Retina (tissue), 1 donor: ENCODE measurements around the gene CSGALNACT2.
A peak's percentile ranks its signal among the peaks of the same experiment; 100 is the strongest.
"Not testable (repeated sequence)": the region's sequence is repeated elsewhere in the genome, so short reads cannot be mapped to it uniquely, and the experiment has no call there.

Experiments
- DNase-seq: peaks from one replicate; pipeline ENCODE4 v3.0.0-alpha.2; 2016

CSGALNACT2 gene

DNA sequence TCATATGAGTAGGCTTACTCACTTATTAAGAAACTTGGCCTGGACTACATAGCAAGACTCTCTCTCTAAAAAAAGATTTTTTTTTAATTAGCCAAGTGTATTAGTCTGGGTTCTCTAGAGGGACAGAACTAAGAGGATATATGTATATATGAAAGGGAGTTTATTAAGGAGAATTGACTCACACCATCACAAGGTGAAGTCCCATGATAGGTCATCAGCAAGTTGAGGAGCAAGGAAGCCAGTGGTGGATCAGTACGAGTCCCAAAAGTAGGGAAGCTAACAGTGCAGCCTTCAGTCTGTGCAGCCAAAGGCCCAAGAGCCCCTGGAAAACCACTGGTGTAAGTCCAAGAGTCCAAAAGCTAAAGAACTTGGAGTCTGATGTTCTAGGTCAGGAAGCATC lies 7.7 kb downstream of the CSGALNACT2 start:
- not testable (repeated sequence) for DNase-seq

DNA sequence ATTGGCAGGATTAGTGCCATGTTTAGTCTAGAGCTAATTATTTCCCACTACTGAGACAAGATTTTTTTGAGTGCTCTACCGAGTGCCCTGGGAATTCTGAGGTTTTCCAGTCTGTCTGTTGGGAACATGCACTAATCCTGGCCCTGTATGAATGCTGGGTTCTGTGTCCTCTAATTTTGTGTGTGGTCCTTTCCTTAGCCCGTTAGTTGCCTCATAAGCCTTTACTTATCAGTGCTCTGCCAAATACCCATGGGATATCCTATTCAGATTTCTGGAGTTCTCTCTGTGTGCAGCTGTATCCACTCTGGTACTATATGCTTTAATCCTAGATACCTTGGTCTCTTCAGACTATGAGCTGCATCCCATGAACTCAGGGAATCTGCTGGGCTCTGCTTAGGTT lies 13.1 kb downstream of the CSGALNACT2 start:
- DNase-seq = no peak

DNA sequence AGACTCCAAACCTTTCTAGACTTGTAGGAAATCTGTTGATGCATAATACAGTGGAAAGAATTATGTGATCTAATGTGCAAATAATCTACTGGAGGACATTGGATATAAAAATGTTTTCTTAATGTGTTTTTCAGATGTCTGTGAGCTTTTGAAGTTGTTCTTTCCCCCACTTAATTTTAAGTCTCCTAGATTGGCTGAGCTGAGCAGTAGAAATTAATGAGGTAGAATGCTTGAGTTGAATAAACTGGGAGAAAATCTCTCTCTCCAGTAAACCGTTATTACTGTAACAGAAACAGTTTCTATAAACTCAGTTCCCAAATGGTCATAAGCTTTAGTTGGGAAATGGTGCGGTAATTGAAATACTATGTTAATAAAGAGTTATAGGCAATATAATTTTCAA lies 15.7 kb downstream of the CSGALNACT2 start:
- DNase-seq = no peak

DNA sequence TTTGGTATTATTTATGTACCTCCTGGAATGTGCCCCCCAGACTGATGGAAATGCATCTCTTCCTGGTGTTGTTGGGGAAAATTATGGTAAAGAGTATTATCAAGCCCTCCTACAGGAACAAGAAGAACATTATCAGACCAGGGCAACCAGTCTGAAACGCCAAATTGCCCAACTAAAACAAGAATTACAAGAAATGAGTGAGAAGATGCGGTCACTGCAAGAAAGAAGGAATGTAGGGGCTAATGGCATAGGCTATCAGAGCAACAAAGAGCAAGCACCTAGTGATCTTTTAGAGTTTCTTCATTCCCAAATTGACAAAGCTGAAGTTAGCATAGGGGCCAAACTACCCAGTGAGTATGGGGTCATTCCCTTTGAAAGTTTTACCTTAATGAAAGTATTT lies 17.0 kb downstream of the CSGALNACT2 start:
- no peak for DNase-seq

DNA sequence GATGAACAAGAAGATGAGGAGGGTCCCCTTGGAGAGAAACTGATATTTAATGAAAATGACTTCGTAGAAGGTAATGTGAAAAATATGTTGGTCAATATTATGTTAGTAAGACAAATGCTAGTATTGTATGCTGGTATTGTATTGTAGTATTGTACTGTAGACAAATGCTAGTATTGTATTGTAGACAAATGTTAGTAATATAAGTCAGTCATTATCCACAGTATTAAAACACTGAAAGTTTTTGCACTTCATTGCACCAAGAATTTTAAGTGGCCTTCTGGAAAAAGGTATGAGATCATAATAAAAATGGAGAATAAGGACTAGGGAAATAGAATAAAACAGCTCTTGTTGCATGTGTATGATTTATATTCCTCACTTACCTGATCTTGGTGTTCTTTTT lies 17.5 kb downstream of the CSGALNACT2 start:
- no peak for DNase-seq

DNA sequence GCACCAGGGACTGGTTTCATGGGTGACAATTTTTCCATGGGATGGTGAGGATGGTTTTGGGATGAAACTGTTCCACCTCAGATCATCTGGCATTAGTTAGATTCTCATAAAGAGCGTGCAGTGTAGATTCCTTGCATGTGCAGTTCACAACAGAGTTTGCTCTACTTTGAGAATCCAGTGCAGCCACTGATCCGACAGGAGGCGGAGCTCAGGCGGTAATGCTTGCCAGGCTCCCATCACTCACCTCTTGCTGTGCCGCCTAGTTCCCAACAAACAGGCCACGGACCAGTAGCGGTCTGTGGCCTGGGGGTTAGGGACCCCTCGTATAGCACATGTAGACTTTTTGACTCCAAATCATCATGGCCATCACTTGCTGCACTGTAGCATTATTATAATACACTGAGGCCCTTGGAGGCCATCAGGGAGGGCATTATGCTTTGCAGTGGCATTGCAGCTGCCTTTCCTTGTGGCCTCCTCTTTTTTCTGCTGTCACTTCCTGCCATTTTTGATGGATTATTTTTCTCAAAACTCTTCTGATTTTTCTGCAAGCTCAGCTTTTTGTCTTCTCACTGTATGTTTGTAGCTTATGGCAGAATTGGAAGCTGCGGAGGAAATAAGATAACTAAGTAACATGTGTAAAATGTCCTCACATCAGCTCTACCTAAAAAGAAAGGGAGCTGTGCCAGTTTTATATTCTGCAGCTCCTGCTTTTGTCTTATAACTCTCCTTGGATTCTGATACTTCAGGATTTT lies 18.5 kb downstream of the CSGALNACT2 start:
- peak; percentile 42 for DNase-seq

DNA sequence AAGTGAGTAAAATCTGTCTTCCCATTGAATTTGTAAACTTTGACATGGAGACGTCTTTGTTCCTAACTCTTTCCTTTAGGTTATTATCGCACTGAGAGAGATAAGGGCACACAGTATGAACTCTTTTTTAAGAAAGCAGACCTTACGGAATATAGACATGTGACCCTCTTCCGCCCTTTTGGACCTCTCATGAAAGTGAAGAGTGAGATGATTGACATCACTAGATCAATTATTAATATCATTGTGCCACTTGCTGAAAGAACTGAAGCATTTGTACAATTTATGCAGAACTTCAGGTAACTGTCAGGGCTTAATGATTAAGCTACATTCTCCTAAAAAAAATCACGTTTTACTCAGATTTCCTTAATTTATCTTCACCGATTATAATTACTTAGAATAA lies 20.4 kb downstream of the CSGALNACT2 start:
- no peak for DNase-seq

DNA sequence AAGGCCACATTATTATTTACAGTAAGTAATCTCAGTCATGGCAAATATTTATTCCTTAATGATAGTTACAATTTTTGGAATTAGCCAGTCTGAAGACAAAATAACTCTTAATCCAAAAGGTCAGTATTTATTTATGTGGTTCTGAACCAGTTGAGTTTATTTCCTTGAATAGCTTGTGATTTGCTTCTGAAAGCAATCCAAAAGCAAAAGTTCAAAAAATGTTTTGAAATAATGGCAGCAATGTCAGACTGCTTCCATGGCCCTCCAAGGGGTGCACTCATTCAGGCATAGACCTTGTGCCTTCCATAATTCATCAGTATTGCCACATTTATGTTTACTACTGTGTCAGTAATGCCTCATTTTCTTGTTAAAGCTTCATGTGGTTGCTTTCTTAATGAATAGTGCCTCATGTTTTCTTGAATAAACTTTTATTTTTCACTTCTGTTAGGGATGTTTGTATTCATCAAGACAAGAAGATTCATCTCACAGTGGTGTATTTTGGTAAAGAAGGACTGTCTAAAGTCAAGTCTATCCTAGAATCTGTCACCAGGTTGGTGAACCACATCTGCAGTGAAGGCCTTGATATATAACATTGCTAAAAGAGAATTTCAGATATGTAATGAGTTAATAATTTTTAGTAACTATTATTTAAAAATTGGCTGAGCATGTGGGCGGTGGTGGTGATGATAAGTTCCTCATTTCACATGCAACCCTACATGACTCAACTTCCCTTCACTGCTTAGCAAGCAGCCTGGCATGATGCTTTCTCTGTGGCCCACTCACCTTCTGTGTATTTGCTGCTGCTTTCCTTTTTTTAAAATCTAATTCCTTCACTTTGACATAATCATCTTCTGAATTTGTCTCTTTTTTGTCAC lies 22.0 kb downstream of the CSGALNACT2 start:
- DNase-seq = no peak

DNA sequence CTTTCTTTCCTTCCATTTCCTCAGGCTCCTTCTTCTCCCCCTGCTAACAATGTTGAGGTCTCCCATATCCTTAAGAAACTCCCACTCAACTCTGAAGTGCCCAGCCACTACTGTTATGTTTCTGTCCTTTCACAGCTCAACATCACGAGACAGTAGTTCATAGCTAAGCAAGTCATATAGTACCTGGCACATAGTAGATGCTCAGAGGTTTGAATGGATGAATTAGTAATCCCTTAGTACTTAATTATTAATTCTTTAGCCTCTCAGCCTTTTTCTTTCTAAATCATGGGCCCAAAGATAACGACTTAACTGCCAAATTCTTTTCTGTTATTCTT lies 22.6 kb downstream of the CSGALNACT2 start:
- DNase-seq = no peak

DNA sequence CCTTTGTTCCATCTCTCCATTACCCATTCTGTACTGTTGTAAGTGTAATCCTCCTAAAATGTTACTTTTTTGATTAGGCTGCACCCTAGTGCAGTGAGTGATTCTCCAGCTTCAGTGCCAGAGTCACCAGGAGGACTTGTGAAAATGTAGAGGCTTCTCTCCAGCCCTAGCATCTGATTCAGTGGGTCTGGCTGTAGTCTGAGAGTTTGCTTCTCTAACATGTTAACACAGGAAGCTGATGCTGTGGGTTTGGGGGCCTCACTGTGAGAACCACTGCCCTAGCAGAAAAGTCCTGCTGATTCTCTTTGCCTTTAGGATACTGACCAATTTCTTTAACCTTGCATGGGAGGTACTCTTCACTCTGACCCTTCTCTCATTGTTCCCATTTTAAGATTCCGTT lies 24.4 kb downstream of the CSGALNACT2 start:
- DNase-seq = no peak

DNA sequence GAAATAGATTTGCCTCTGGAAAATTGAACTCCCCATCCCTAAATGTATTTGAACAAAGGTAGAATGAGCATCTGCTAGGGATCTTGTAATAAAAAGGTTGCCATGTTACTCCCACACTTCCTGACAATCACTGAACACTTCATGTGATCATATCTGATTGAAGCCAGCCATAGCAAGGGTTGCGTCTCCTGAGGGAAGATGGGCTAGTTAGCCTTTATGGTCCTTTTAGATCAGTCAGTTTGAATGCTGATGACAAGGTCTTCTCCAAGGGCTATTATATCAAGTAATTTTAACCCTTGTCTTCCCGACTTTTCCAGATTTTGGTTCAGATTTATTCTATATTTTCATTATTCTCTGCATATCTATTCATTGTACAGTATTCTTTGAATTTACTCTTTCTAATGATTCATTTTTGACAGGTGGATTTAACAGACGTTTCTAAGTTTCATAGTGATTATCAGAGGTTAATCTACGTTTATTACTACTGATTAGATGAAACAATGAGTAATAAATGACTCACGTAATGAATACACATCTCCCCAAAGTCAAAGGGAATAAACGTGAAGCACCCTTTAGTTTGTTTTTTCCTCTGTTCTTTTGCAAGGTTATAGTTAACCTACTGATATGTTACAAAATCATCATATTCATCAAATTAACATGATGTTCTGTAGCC lies 28.1 kb downstream of the CSGALNACT2 start:
- DNase-seq = no peak

DNA sequence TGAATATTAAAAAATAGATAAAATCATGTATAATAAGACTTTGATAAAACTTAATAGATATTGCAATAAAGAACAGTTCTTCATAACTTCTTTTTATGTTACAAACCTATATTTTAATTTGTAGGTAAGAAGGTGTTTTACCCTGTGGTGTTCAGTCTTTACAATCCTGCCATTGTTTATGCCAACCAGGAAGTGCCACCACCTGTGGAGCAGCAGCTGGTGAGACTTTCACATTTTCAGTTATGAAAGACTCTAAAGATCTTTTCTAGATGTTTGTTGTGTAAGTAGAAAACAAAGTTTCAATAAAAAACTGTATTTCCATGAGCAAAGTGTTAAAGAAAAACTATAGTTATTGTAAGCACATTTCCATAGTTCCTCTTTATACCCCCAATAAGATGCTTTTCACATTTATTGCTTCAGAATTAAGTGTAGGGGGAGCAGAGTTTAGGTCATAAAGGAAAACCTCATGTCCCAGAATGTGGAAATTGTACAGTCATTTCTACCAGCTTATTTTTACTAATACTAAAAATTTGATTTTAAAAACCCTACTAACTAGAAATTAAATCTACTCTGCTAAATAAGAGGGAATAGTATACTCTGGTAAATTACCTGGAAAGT lies 28.7 kb downstream of the CSGALNACT2 start:
- no peak for DNase-seq

DNA sequence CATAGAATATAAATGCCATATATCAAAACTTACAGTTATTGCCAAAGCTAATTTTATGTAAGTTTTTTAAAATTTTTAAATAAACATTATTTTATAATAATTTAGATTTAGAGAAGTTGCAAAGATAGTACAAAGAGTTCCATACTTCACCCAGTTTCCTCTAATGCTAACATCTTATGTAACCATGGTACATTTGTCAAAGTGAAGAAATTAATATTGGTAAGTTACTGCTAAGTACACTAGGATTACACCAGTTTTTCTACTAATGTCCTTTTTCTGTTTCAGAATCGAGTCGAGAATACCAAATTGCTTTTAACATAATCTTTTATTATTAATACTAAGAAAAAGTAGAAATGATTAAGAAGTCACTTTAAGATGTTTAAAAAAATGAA lies 29.2 kb downstream of the CSGALNACT2 start:
- no peak for DNase-seq

DNA sequence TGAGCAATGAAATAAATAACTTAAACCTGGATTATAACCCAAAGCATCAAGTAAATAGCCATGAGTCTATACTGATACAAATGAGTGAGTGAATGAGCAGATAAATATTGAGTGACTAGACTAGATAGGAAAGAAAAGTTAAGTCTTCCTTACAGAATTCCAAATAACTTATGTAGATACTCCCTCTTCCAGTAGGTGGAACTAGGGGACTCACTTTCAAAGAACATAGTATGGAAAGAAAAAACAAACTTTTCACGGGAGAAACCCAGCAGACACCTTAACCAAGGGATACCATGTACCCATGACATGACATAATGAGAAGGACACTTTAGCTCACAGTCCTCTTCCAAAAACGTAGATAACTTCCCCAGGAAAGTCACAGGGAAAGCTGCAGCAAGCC lies 32.2 kb downstream of the CSGALNACT2 start:
- DNase-seq = no peak

DNA sequence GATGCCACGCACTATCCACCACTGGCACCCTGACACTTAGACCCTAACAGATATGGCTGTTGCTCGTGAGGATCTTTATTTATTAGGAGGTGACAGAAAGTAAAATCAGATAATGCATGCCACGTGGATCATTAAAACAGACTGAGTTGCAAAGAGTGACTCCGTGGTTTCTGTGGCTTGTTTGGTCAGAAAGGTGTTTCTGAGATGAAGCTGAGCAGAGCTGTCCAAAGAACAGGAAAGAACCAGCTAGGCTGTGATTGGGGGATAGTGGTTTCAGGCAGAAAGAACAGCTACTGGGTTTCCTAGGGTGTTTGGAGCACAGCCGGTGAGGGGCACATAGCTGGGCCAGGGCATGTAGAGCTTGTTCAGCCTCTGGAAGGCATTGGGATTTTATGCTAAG lies 34.4 kb downstream of the CSGALNACT2 start:
- no peak for DNase-seq

DNA sequence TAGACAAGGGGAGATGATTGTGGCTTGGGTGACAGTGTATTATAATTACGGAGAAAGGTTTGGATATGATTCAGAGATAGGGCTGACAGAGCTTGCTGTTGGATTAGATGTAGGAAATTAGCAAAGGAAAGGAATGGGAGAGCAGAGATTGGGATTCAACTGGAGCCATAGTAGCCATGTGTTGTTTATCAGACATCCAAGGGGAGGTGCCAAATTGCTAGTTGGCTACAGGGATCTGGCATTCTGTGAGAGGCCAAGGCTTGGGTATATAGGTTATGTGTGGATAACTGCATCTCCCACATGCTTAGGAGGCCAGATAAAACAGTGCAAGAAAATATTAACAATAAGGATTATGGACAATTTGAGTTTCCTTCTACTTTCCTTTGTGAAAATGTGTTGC lies 34.9 kb downstream of the CSGALNACT2 start:
- DNase-seq = no peak

DNA sequence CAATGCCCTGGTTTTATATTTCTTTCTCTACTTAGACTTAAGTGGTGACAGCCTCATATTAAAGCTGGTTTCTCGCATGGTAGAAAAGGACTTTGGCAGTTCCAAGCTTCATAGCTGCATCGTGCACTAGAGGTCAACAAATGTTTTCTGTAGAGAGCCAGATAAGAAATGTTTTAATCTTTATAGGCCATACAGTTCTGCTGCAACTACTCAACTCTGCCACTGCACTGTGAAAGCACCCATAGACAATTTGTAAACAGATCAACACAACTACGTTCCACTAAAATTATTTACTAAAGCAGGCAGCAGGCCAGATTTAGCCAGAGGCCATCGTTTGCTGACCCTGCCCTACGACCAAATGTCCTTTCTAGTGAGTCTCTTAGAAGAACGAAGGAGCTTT lies 36.7 kb downstream of the CSGALNACT2 start:
- no peak for DNase-seq

DNA sequence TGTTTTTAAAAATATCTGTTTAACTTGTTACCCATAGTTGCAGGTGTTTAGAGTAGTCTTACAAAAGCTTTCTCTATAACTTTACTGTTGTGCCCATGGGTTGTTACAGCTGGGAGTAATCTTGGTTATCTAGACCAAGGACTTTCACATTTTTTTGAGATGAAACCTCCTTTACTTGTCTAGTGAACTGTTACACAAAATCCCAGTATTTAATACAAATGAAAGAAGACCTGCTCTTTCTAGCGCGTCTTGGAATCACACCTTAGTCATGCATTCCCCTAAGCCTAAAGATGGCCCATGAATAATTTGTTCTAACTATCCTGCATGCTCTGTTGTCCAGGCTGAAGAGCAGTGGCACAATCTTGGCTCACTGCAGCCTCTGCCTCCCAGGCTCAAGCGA lies 38.0 kb downstream of the CSGALNACT2 start:
- no peak for DNase-seq

DNA sequence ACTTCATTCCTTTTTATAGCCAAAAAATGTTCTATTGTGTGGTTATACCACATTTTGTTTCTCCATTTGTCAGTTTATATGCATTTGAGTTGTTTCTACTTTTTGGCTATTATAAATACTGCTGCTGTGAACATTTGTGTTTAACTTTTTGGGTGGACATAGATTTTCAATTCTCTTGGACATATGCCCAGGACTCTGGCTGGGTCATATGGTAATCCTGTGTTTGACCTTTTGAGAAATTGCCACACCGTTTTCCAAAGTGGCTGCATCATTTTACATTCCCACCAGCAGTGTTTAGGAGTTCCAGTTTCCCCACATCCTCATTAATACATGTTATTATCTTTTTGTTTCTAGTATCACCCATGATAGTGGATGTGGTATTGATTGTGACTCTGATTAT lies 39.4 kb downstream of the CSGALNACT2 start:
- no peak for DNase-seq

DNA sequence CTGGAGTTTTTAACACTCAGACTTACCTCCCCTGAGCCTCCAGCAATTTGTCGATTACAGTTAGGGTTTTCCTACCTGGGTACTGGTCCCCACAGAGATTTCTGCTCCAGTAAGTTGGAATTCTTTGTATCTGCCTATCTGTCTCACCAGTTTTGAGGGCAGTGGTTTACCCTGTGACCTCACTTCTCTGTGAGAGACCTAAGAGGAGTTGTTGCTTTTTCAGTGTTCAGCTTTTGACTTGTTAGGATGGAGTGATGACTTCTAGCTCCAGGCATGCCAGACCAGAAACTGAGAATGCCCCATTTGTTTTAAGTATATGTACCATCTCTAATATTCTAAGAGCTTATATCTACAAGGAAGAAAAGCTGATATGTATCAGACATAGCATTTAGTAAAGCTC lies 42.9 kb downstream of the CSGALNACT2 start:
- no peak for DNase-seq

DNA sequence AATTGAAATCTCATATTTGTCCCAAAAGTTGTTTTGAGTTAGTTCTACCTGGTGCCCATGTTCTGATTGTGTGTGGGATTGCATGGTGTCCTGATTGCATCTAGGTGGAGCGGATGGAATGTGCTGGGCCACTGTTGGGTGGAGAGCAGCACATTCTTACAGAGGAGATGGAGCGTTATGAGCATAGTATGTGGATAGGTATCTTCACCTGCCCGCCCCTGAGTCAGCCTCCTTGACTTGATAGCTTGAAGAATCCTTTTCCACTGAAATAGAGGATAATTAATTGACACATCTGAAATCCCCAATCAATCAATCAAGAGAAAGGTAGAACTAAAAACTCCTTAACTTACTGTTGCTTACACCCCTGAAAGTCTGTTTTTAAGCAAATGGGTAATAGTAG lies 45.5 kb downstream of the CSGALNACT2 start:
- DNase-seq = not testable (repeated sequence)

DNA sequence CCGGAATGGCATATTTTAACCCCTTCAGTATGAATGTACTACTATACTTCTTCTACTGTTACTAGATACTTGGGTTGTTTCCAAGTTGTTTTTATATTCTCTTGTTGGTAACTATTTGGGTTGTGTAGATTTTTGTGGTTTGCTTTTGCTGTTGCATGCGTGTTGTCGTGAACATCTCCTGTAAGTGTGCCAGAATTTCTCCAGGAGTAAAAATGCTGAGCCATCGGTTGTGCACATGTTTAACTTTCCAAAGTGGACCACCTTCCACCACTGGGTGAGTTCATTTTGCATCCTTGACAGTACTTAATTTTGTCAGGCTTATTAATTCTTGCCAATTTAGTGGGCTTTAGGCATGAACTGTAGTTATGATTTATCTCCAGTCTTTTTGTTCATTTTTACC lies 47.9 kb downstream of the CSGALNACT2 start:
- no peak for DNase-seq

DNA sequence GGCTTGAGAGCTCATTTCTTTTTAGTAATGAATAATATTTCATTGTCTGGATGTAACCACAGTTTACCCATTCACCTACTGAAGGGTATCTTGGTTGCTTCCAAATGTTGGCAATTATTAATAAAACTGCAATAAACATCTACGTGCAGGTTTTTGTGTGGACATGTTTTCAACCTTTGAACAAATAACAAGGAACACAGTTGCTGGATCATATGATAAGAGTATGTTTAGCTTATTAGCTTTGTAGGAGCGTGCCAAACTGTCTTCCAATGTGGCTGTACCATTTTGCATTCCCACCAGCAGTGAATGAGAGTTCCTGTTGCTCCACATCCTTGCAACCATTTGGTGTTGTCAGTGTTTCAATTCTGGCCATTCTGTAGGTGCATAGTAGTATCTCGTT lies 49.0 kb downstream of the CSGALNACT2 start:
- no peak for DNase-seq

DNA sequence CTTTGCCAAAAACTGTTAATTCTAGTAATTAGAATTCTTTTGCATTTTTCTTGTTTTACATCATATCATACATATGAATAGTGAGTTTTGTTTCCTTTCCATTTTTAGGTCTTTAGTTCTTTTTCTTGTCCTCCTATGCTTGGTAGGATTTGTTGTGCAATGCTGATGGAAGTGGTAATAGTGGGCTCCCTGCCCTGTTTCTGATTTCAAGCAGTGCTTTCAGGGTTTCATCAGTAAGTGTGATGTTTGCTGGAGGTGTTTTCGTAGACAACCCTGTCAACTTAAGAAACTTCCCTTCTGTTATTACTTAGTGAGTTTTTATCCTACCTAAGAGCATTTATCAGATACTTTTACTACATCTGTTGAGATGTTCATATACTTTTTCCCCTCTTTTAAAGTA lies 50.5 kb downstream of the CSGALNACT2 start:
- DNase-seq = no peak
